ENCODE measurements around the gene PHIP.
A peak's percentile ranks its signal among the peaks of the same experiment; 100 is the strongest.
"Not testable (repeated sequence)": the region's sequence is repeated elsewhere in the genome, so short reads cannot be mapped to it uniquely, and the experiment has no call there.

PHIP gene

GRCh38 chr6:79078075-79078969 is at the start of gene PHIP:
PHIP (minus strand) TSS chr6:79078254; CDS start chr6:79078068, 186 bp downstream.
- DNase-seq, result peak; percentile 96

- DNase-seq, result no peak
These were observed 49.6 kb upstream of the PHIP start for GRCh38 chr6:79127660-79128059.

- no peak for DNase-seq
These were observed 41.2 kb upstream of the PHIP start for GRCh38 chr6:79119217-79119616.

GRCh38 chr6:79117752-79118151 is 39.7 kb upstream of the PHIP start:
- DNase-seq, result no peak

- no peak for DNase-seq
These were observed 37.6 kb upstream of the PHIP start for GRCh38 chr6:79115553-79116182.

GRCh38 chr6:79111549-79111948 is 33.5 kb upstream of the PHIP start:
- no peak for DNase-seq

- DNase-seq, result no peak
These were observed 23.1 kb upstream of the PHIP start for GRCh38 chr6:79101164-79101563.

- DNase-seq, result no peak
These were observed 22.2 kb upstream of the PHIP start for GRCh38 chr6:79100304-79100703.

- no peak for DNase-seq
These were observed 16.9 kb upstream of the PHIP start for GRCh38 chr6:79094938-79095337.

GRCh38 chr6:79091801-79092200 is 13.7 kb upstream of the PHIP start:
- not testable (repeated sequence) for DNase-seq

- DNase-seq, result no peak
These were observed 11.7 kb upstream of the PHIP start for GRCh38 chr6:79089552-79090404.

GRCh38 chr6:79084693-79085092 is 6.6 kb upstream of the PHIP start:
- DNase-seq, result no peak

- DNase-seq, result no peak
These were observed 4.2 kb upstream of the PHIP start for GRCh38 chr6:79082304-79082703.

GRCh38 chr6:79081663-79082062 is 3.6 kb upstream of the PHIP start:
- DNase-seq, result peak; percentile 8

GRCh38 chr6:79079561-79080041 is 1.5 kb upstream of the PHIP start:
- DNase-seq, result peak; percentile 73

GRCh38 chr6:79077715-79078074 is 359 bp downstream of the PHIP start:
- peak; percentile 64 for DNase-seq

GRCh38 chr6:79076782-79077641 is 1.0 kb downstream of the PHIP start:
- DNase-seq, result peak; percentile 87

- DNase-seq, result peak; percentile 56
These were observed 1.9 kb downstream of the PHIP start for GRCh38 chr6:79076160-79076559.

GRCh38 chr6:79073888-79074287 is 4.2 kb downstream of the PHIP start:
- no peak for DNase-seq

GRCh38 chr6:79072640-79073181 is 5.3 kb downstream of the PHIP start:
- no peak for DNase-seq

GRCh38 chr6:79071547-79071946 is 6.5 kb downstream of the PHIP start:
- DNase-seq, result no peak

All from DMS79 treated with DMSO at 0.1 percent for 48 hours (cell line).